Measurements from ENCODE around the gene CFAP43.

- TF ChIP-seq CTCF (IDR thresholded peaks at IDR 0.05) (no peak), POLR2A (IDR thresholded peaks at IDR 0.05) (no peak), EP300 (IDR thresholded peaks at IDR 0.05) (no peak), POLR2AphosphoS5 (IDR thresholded peaks at IDR 0.05) (no peak)
These were observed 29.9 kb downstream of the CFAP43 start for GRCh38 chr10:104202231-104202630.

All from gastroesophageal sphincter (tissue), 3 donors.